H1 (cell line): ENCODE measurements around the gene ZMIZ1. TPM values are rescaled to one million over a fixed set of nuclear protein-coding genes. Genes with fewer than 3 reads are reported as not detected.
A peak's percentile ranks its signal among the peaks of the same experiment; 100 is the strongest.

Experiments
- CTCF ChIA-PET: fragments of 300-600 bp; sonication (Branson Sonifier 250); formaldehyde crosslinking; loops from one replicate; lab custom pipeline; 2021; ENCODE audit not compliant: partially characterized antibody; lab: Charles Lee
- POLR2A ChIA-PET: fragments of 300-600 bp; sonication (Branson Sonifier 250); formaldehyde crosslinking; loops from one replicate; lab custom pipeline; 2021; ENCODE audit warnings: inconsistent platforms; ENCODE audit not compliant: partially characterized antibody; lab: Charles Lee
- DNase-seq, 2 experiments: peaks; one replicate each; pipeline versions ENCODE4 v3.0.0 to v3.0.0-alpha.2; 2010 to 2022; ENCODE audit warnings: low spot score in 2 of 2, low read depth in 1 of 2, mixed read lengths in 1 of 2
- FAIRE-seq: peaks from 2 replicates; lab custom pipeline; 2011; peaks lifted over from hg19 to GRCh38; lab: Jason Lieb, UNC
- H2AFZ ChIP-seq: 2 replicates; pipeline ENCODE4 v1.8.1; 2012; ENCODE audit warnings: low read length, inconsistent platforms
- H2AK5ac ChIP-seq: 2 replicates; pipeline ENCODE4 v1.6.1; 2013; ENCODE audit warnings: low read depth, low read length
- H2BK120ac ChIP-seq: replicated peaks from 2 replicates; pipeline ENCODE3; 2013; ENCODE audit warnings: low read depth, low read length, inconsistent platforms
- H2BK12ac ChIP-seq: 2 replicates; pipeline ENCODE4 v1.6.1; 2013; ENCODE audit warnings: low read depth, low read length
- H2BK15ac ChIP-seq: 2 replicates; pipeline ENCODE4 v1.6.1; 2013; ENCODE audit warnings: low read length
- H2BK20ac ChIP-seq: 2 replicates; pipeline ENCODE4 v1.6.1; 2013; ENCODE audit warnings: low read length
- H2BK5ac ChIP-seq: 2 replicates; pipeline ENCODE4 v1.6.1; 2013; ENCODE audit warnings: low read depth, low read length
- H3K14ac ChIP-seq: 2 replicates; pipeline ENCODE4 v1.6.1; 2013; ENCODE audit warnings: inconsistent platforms; ENCODE audit not compliant: insufficient read length
- H3K18ac ChIP-seq: 2 replicates; pipeline ENCODE4 v1.6.1; 2013; ENCODE audit warnings: low read length; ENCODE audit errors: extremely low read depth
- H3K23ac ChIP-seq: 2 replicates; pipeline ENCODE4 v1.6.1; 2013; ENCODE audit warnings: inconsistent platforms; ENCODE audit not compliant: insufficient read length
- H3K23me2 ChIP-seq: 2 replicates; pipeline ENCODE4 v1.6.1; 2013; ENCODE audit warnings: low read depth, low read length
- H3K27ac ChIP-seq: 2 replicates; pipeline ENCODE4 v1.6.1; 2011; ENCODE audit warnings: low read depth, low read length, inconsistent platforms
- H3K27me3 ChIP-seq, 4 experiments: replicated peaks in 1 of 4; 1 replicate in 1 of 4; 2 replicates in 3 of 4; pipeline versions ENCODE4 v1.6.1 to v1.8.1; 2011 to 2013; ENCODE audit warnings: low read length in 3 of 4, mild to moderate bottlenecking in 3 of 4, inconsistent platforms in 2 of 4, mixed read lengths in 2 of 4, moderate library complexity in 1 of 4; ENCODE audit not compliant: control insufficient read depth in 3 of 4, insufficient read depth in 3 of 4; ENCODE audit errors: extremely low read depth in 1 of 4
- H3K36me3 ChIP-seq, 4 experiments: 2 replicates each; pipeline versions ENCODE4 v1.6.1 to v1.8.1; 2011 to 2013; ENCODE audit warnings: mild to moderate bottlenecking in 4 of 4, low read length in 3 of 4, moderate library complexity in 2 of 4, control low read depth in 1 of 4, inconsistent platforms in 1 of 4; ENCODE audit not compliant: insufficient read depth in 4 of 4, control insufficient read depth in 2 of 4
- H3K4ac ChIP-seq: replicated peaks from 2 replicates; pipeline ENCODE3; 2013; ENCODE audit warnings: low read length, low read depth, mixed read lengths, inconsistent platforms; ENCODE audit not compliant: insufficient read length
- H3K4me1 ChIP-seq, 4 experiments: replicated peaks in 1 of 4; 1 replicate in 1 of 4; 2 replicates in 3 of 4; pipeline versions ENCODE4 v1.6.1 to v1.8.1; 2011 to 2013; ENCODE audit warnings: low read length in 3 of 4, inconsistent platforms in 2 of 4, mixed read lengths in 1 of 4; ENCODE audit not compliant: insufficient read depth in 4 of 4, control insufficient read depth in 3 of 4
- H3K4me2 ChIP-seq, 2 experiments: 2 replicates each; pipeline versions ENCODE4 v1.6.1 to v1.8.1; 2011 to 2013; ENCODE audit warnings: low read depth in 2 of 2, low read length in 2 of 2, control low read depth in 1 of 2, inconsistent platforms in 1 of 2, mild to moderate bottlenecking in 1 of 2; ENCODE audit not compliant: insufficient read depth in 1 of 2
- H3K4me3 ChIP-seq, 4 experiments: fragments of 200-600, 300-600 bp in 1 of 4; sonication (generic), shearing (Covaris generic), sonication (Bioruptor Twin) in 1 of 4; 2 replicates each; pipeline versions ENCODE4 v1.5.1 to v1.8.1; 2011 to 2016; ENCODE audit warnings: low read length in 4 of 4, low read depth in 3 of 4, control low read depth in 2 of 4, inconsistent platforms in 2 of 4, mild to moderate bottlenecking in 2 of 4, mixed read lengths in 1 of 4, moderate library complexity in 1 of 4; ENCODE audit not compliant: insufficient read depth in 2 of 4; ENCODE audit errors: extremely low read depth in 1 of 4
- H3K56ac ChIP-seq: replicated peaks from 2 replicates; pipeline ENCODE3; 2013; ENCODE audit warnings: low read depth, mild to moderate bottlenecking, mixed read lengths, low read length, inconsistent platforms; ENCODE audit not compliant: insufficient read length
- H3K79me1 ChIP-seq: 2 replicates; pipeline ENCODE4 v1.6.1; 2013; ENCODE audit warnings: low read depth, low read length, control low read depth
- H3K79me2 ChIP-seq, 2 experiments: 2 replicates each; pipeline versions ENCODE4 v1.6.1 to v1.8.1; 2012 to 2013; ENCODE audit warnings: low read length in 2 of 2, mild to moderate bottlenecking in 2 of 2, inconsistent platforms in 1 of 2; ENCODE audit not compliant: insufficient read depth in 2 of 2, control insufficient read depth in 1 of 2
- H3K9ac ChIP-seq, 4 experiments: replicated peaks in 1 of 4; 1 replicate in 1 of 4; 2 replicates in 3 of 4; pipeline versions ENCODE4 v1.6.1 to v1.8.1; 2011 to 2013; ENCODE audit warnings: low read depth in 3 of 4, low read length in 3 of 4, control low read depth in 2 of 4, mild to moderate bottlenecking in 2 of 4, moderate library complexity in 2 of 4, inconsistent platforms in 1 of 4; ENCODE audit errors: extremely low read depth in 1 of 4
- H3K9me3 ChIP-seq, 2 experiments: 2 replicates each; pipeline versions ENCODE4 v1.6.1 to v1.8.1; 2012 to 2013; ENCODE audit warnings: mild to moderate bottlenecking in 2 of 2, moderate library complexity in 2 of 2, control low read depth in 1 of 2, inconsistent platforms in 1 of 2, low read depth in 1 of 2, low read length in 1 of 2, mixed read lengths in 1 of 2; ENCODE audit not compliant: insufficient read depth in 2 of 2
- H4K20me1 ChIP-seq, 2 experiments: replicated peaks in 1 of 2; 2 replicates each; pipeline versions ENCODE3 to v1.8.1; 2011 to 2013; ENCODE audit warnings: inconsistent platforms in 2 of 2, low read length in 2 of 2, mild to moderate bottlenecking in 1 of 2; ENCODE audit not compliant: insufficient read depth in 2 of 2, control insufficient read depth in 1 of 2
- H4K5ac ChIP-seq: 2 replicates; pipeline ENCODE4 v1.6.1; 2013; ENCODE audit warnings: low read length, low read depth, mixed read lengths, inconsistent platforms; ENCODE audit not compliant: insufficient read length
- H4K8ac ChIP-seq: 2 replicates; pipeline ENCODE4 v1.8.0; 2013; ENCODE audit warnings: mild to moderate bottlenecking, moderate library complexity, low read length, inconsistent platforms; ENCODE audit not compliant: insufficient read depth; ENCODE audit errors: extremely low read depth
- H4K91ac ChIP-seq: replicated peaks from 2 replicates; pipeline ENCODE3; 2013; ENCODE audit warnings: low read length, mixed read lengths, inconsistent platforms; ENCODE audit not compliant: insufficient read length
- BCL11A ChIP-seq, 2 experiments: IDR thresholded peaks; one replicate each; pipeline ENCODE4 v1.6.1; 2011; ENCODE audit warnings: low read depth in 2 of 2, low read length in 2 of 2, mild to moderate bottlenecking in 2 of 2
- WGBS, 2 experiments: shearing (Covaris generic) in 1 of 2; methylation state at CpG; one replicate each; pipeline versions ENCODE4 v1.1.6 to v1.1.7; 2013 to 2015; ENCODE audit warnings: low lambda C conversion rate in 2 of 2, mixed read lengths in 2 of 2, inconsistent platforms in 1 of 2, low coverage in 1 of 2, missing lambda C conversion rate in 1 of 2; ENCODE audit not compliant: insufficient replicate concordance in 2 of 2, insufficient coverage in 1 of 2, insufficient read length in 1 of 2; ENCODE audit errors: extremely low coverage in 1 of 2, missing lambda C conversion rate in 1 of 2; 5-methylcytosine and 5-hydroxymethylcytosine counted together
- polyA plus RNA-seq, 7 experiments: library from polyadenylated mRNA; depleted of rRNA in 3 of 7; stranded (reverse) in 5 of 7; unstranded in 2 of 7; fragments of >200 nt in 5 of 7; fragments of 200-250 nt in 2 of 7; gene quantifications; 1 replicate in 5 of 7; 2 replicates in 1 of 7; 4 replicates in 1 of 7; pipeline versions ENCODE4 v1.2.1 to v1.2.3, GENCODE V29; 2011 to 2013; ENCODE audit warnings: missing spikeins in 2 of 7, mixed read lengths in 2 of 7
- total RNA-seq: library from RNA; stranded (reverse); fragmentation: NEBNext Ultra II Directional; extraction: Animal tissue kit (Norgen Biotek cat#: 25700); gene quantifications from 2 replicates; pipeline ENCODE4 v1.2.1, GENCODE V29; 2021
- TF ChIP-seq, protein P1 (sequence below): IDR thresholded peaks from 2 replicates; pipeline ENCODE4 v1.6.1; 2012; ENCODE audit warnings: inconsistent platforms

Gene ZMIZ1
- total and polyA plus RNA-seq, 2 of the 8 experiments (the other 6 are each of a cell fraction or from before 2014, with no cell fraction given) = 8.1 to 28.0 TPM

DNA sequence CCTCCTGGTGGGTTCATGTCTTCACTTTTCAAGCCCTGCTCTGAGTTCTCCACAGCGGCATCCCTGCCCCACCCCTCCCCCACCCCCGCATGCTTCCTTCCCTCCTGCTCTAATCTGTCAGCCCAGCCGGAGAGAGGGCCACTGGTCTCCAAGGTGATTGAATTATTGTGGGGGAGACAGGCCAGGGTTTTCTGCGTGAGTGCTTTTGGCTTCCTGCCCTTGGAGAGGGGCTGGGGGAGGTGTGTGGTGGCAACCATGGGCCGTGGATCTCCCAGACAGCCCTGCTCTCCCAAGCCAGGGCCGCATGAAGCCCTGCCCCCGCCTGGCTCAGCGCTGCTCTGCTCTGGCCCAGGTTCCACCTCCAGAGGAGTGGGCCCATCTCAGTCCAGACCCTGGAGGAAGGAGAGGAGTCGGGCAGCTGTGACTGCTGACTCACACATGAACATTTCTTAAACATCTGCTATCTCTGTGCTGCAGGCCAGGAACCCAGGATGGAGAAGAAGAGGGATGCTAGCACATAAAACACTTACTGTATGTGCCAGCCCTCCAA lies 109.9 kb downstream of the ZMIZ1 start:
- Histone ChIP-seq H2BK5ac (no peak overlapping the region), H3K36me3 (peaks cover 0 to 2% (median 0%) of the 10 kb centered on the region in 4 experiments; a peak in 3 of 8 replicates), H3K79me1 (peaks cover 2% of the 10 kb centered on the region), H2BK120ac (no peak overlapping the region), H3K27me3 (no peaks in the 10 kb centered on the region; a peak in 1 of 7 replicates), H3K23me2 (no peaks in the 10 kb centered on the region; the same call in 1 of the 2 replicates), H2BK12ac (0 out of 2 replicates have a peak overlapping the region, but pooled peaks have one; percentile 71), H3K4me1 (peaks cover 14 to 27% (median 19%) of the 10 kb centered on the region in 4 experiments), H4K20me1 (peaks cover 11 to 12% of the 10 kb centered on the region in 2 experiments), H3K27ac (0 out of 2 replicates have a peak overlapping the region, but pooled peaks have one; percentile 28), H2AK5ac (no peak overlapping the region), H3K18ac (no peak overlapping the region; the same call in 1 of the 2 replicates), H4K8ac (no peak overlapping the region), H3K23ac (no peak overlapping the region), H3K56ac (no peak overlapping the region), H2BK15ac (no peak overlapping the region), H2AFZ (no peak overlapping the region), H3K4me2 (peak overlapping the region in 1 of 2 experiments; percentile 45; a peak in 2 of 4 replicates), H3K9ac (no peak overlapping the region; a peak in 1 of 7 replicates), H2BK20ac (no peak overlapping the region), H3K9me3 (no peaks in the 10 kb centered on the region), H3K14ac (no peak overlapping the region), H4K91ac (no peak overlapping the region), H4K5ac (no peak overlapping the region), H3K79me2 (no peaks in the 10 kb centered on the region; a peak in 1 of 4 replicates), H3K4ac (no peak overlapping the region), H3K4me3 (no peak overlapping the region)
- no peak for FAIRE-seq
- TF ChIP-seq BCL11A (IDR thresholded peaks at IDR 0.05; ENCODE audit: low read depth in 2 of 2, low read length in 2 of 2) = no peak
- TF ChIP-seq, protein P1, sequence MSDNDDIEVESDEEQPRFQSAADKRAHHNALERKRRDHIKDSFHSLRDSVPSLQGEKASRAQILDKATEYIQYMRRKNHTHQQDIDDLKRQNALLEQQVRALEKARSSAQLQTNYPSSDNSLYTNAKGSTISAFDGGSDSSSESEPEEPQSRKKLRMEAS = peak; percentile 44; the same call in 1 of the 2 replicates
- CTCF ChIA-PET = interaction anchor here (0.7 to 32.0 kb wide), 10 partner anchors 9 to 111 kb away, joined by 3 to 396 read pairs (median 4); no protein-coding TSS in a partner anchor
- 74% methylated on average over 8 of the region's 9 CpGs; no CpG with 5 or more reads in 1 of the 2 experiments for WGBS, 2 experiments
- DNase-seq = no peak
- POLR2A ChIA-PET = interaction anchor here (1.3 to 2.1 kb wide), 2 partner anchors 9 to 11 kb away, joined by 4 read pairs; no protein-coding TSS in a partner anchor
